ENCODE data around the gene RAB11FIP4.

The RAB11FIP4 gene

GRCh38 chr17:31461227-31461810 lies 69.8 kb downstream of the RAB11FIP4 start:
- no peak for DNase-seq

- no peak for DNase-seq
Measured at GRCh38 chr17:31462261-31462660, 70.8 kb downstream of the RAB11FIP4 start.

- DNase-seq = no peak
Measured at GRCh38 chr17:31466096-31466760, 74.8 kb downstream of the RAB11FIP4 start.

- no peak for DNase-seq
Measured at GRCh38 chr17:31467502-31468256, 76.2 kb downstream of the RAB11FIP4 start.

GRCh38 chr17:31469959-31470358 lies 78.5 kb downstream of the RAB11FIP4 start:
- DNase-seq = no peak

- no peak for DNase-seq
Measured at GRCh38 chr17:31470592-31470991, 79.1 kb downstream of the RAB11FIP4 start.

GRCh38 chr17:31472137-31472536 lies 80.7 kb downstream of the RAB11FIP4 start:
- no peak for DNase-seq

GRCh38 chr17:31475378-31476162 lies 84.1 kb downstream of the RAB11FIP4 start:
- DNase-seq = no peak

GRCh38 chr17:31476525-31477416 lies 85.3 kb downstream of the RAB11FIP4 start:
- no peak for DNase-seq

- DNase-seq = no peak
Measured at GRCh38 chr17:31477417-31478055, 86.1 kb downstream of the RAB11FIP4 start.

GRCh38 chr17:31479062-31479408 lies 87.6 kb downstream of the RAB11FIP4 start:
- no peak for DNase-seq

- DNase-seq = no peak
Measured at GRCh38 chr17:31479524-31479923, 88.0 kb downstream of the RAB11FIP4 start.

GRCh38 chr17:31480067-31480466 lies 88.6 kb downstream of the RAB11FIP4 start:
- no peak for DNase-seq

GRCh38 chr17:31480904-31481782 lies 89.7 kb downstream of the RAB11FIP4 start:
- no peak for DNase-seq

- DNase-seq = no peak
Measured at GRCh38 chr17:31481783-31482081, 90.3 kb downstream of the RAB11FIP4 start.

GRCh38 chr17:31484821-31485220 lies 93.3 kb downstream of the RAB11FIP4 start:
- DNase-seq = no peak

GRCh38 chr17:31486351-31487062 lies 95.0 kb downstream of the RAB11FIP4 start:
- DNase-seq = no peak

GRCh38 chr17:31487063-31487647 lies 95.7 kb downstream of the RAB11FIP4 start:
- no peak for DNase-seq

- peak; percentile 96 for DNase-seq
Measured at GRCh38 chr17:31487648-31488263, 96.3 kb downstream of the RAB11FIP4 start.
